Measurements from ENCODE around the gene MAP3K2. TPM values are rescaled to one million over a fixed set of nuclear protein-coding genes. Genes with fewer than 3 reads are reported as not detected.
A peak's percentile ranks its signal among the peaks of the same experiment; 100 is the strongest.

MAP3K2 gene
- total and polyA plus RNA-seq, 11 donors, result 4.0 to 37.6 (median 22.1) TPM

DNA sequence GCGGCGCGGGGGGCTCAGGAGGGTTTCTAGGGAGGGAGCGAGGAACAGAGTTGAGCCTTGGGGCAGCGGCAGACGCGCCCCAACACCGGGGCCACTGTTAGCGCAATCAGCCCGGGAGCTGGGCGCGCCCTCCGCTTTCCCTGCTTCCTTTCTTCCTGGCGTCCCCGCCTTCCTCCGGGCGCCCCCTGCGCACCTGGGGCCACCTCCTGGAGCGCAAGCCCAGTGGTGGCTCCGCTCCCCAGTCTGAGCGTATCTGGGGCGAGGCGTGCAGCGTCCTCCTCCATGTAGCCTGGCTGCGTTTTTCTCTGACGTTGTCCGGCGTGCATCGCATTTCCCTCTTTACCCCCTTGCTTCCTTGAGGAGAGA is 35.7 kb upstream of the MAP3K2 start:
- 2 to 3% (median 2%) methylated on average over 23 to 29 of the region's 29 CpGs for WGBS, 4 donors
- peak in 1 of 4 donors; percentile 47 for ATAC-seq

DNA sequence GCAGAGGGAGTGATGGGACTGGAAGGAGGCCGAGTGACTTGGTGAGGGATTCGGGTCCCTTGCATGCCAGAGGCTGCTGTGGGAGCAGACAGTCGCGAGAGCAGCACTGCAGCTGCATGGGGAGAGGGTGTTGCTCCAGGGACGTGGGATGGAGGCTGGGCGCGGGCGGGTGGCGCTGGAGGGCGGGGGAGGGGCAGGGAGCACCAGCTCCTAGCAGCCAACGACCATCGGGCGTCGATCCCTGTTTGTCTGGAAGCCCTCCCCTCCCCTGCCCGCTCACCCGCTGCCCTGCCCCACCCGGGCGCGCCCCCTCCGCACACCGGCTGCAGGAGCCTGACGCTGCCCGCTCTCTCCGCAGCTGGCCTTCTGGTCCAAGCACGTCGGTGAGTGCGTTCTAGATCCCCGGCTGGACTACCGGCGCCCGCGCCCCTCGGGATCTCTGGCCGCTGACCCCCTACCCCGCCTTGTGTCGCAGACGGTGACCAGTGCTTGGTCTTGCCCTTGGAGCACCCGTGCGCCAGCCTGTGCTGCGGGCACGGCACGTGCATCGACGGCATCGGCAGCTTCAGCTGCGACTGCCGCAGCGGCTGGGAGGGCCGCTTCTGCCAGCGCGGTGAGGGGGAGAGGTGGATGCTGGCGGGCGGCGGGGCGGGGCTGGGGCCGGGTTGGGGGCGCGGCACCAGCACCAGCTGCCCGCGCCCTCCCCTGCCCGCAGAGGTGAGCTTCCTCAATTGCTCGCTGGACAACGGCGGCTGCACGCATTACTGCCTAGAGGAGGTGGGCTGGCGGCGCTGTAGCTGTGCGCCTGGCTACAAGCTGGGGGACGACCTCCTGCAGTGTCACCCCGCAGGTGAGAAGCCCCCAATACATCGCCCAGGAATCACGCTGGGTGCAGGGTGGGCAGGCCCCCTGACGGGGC is 35.0 kb upstream of the MAP3K2 start:
- intact Hi-C loops (cut with DNase I), result loop anchor here in 1 of 10 donors (5.0 kb wide), 1 partner anchor 101 kb away; no protein-coding TSS in a partner anchor
- H3K36me3 ChIP-seq, result no peaks in the 10 kb centered on the region
- H3K4me3 ChIP-seq, result peak overlapping the region in 9 of 12 donors; percentile 9 to 42 (median 29)
- H3K27me3 ChIP-seq, result peaks cover 11 to 37% (median 27%) of the 10 kb centered on the region in 9 donors
- WGBS, 4 donors, result 2 to 9% (median 5%) methylated on average over 26 to 73 of the region's 73 CpGs
- no peak for TF ChIP-seq POLR2A (IDR thresholded peaks at IDR 0.05)
- TF ChIP-seq, protein P1, sequence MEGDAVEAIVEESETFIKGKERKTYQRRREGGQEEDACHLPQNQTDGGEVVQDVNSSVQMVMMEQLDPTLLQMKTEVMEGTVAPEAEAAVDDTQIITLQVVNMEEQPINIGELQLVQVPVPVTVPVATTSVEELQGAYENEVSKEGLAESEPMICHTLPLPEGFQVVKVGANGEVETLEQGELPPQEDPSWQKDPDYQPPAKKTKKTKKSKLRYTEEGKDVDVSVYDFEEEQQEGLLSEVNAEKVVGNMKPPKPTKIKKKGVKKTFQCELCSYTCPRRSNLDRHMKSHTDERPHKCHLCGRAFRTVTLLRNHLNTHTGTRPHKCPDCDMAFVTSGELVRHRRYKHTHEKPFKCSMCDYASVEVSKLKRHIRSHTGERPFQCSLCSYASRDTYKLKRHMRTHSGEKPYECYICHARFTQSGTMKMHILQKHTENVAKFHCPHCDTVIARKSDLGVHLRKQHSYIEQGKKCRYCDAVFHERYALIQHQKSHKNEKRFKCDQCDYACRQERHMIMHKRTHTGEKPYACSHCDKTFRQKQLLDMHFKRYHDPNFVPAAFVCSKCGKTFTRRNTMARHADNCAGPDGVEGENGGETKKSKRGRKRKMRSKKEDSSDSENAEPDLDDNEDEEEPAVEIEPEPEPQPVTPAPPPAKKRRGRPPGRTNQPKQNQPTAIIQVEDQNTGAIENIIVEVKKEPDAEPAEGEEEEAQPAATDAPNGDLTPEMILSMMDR (IDR thresholded peaks at IDR 0.05), result no peak
- peaks cover 0 to 17% (median 8%) of the 10 kb centered on the region in 12 donors for H3K4me1 ChIP-seq
- ATAC-seq (peak in 1 of 4 donors; percentile 27), DNase-seq (no peak)
- no peak overlapping the region for H3K27ac ChIP-seq
- no peaks in the 10 kb centered on the region for H3K9me3 ChIP-seq

More for the DNA sequence above, 35.7 kb upstream of the MAP3K2 start:
- intact Hi-C loops (cut with DNase I), result loop anchor here in 1 of 10 donors (5.0 kb wide), 1 partner anchor 101 kb away; no protein-coding TSS in a partner anchor
- H3K4me1 ChIP-seq, result peaks cover 0 to 17% (median 8%) of the 10 kb centered on the region in 12 donors
- no peak for TF ChIP-seq POLR2A (IDR thresholded peaks at IDR 0.05)
- TF ChIP-seq, protein P1 (IDR thresholded peaks at IDR 0.05), result no peak
- H3K36me3 ChIP-seq, result no peaks in the 10 kb centered on the region
- no peak for DNase-seq
- peaks cover 11 to 37% (median 27%) of the 10 kb centered on the region in 9 donors for H3K27me3 ChIP-seq
- peak overlapping the region in 9 of 12 donors; percentile 9 to 42 (median 29) for H3K4me3 ChIP-seq
- no peak overlapping the region for H3K27ac ChIP-seq
- H3K9me3 ChIP-seq, result no peaks in the 10 kb centered on the region

DNA sequence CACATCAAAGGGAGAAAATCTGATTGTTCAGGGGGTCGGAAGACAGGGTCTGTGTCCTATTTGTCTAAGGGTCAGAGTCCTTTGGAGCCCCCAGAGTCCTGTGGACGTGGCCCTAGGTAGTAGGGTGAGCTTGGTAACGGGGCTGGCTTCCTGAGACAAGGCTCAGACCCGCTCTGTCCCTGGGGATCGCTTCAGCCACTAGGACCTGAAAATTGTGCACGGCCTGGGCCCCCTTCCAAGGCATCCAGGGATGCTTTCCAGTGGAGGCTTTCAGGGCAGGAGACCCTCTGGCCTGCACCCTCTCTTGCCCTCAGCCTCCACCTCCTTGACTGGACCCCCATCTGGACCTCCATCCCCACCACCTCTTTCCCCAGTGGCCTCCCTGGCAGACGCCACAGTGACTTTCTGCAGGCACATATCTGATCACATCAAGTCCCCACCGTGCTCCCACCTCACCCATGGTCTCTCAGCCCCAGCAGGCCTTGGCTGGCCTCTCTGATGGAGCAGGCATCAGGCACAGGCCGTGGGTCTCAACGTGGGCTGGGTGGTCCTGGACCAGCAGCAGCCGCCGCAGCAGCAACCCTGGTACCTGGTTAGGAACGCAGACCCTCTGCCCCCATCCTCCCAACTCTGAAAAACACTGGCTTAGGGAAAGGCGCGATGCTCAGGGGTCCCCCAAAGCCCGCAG is 34.2 kb upstream of the MAP3K2 start:
- Histone ChIP-seq H3K27ac (no peak overlapping the region), H3K27me3 (peaks cover 11 to 38% (median 27%) of the 10 kb centered on the region in 9 donors), H3K36me3 (no peaks in the 10 kb centered on the region), H3K4me3 (no peak overlapping the region), H3K4me1 (peaks cover 0 to 17% (median 8%) of the 10 kb centered on the region in 12 donors), H3K9me3 (no peaks in the 10 kb centered on the region)
- WGBS, 4 donors, result 57 to 71% (median 63%) methylated on average over 6 to 16 of the region's 16 CpGs
- TF ChIP-seq, protein P1 (IDR thresholded peaks at IDR 0.05), result no peak
- no peak for TF ChIP-seq POLR2A (IDR thresholded peaks at IDR 0.05)
- intact Hi-C loops (cut with DNase I), result loop anchor here in 1 of 10 donors (5.0 kb wide), 1 partner anchor 100 kb away; no protein-coding TSS in a partner anchor
- DNase-seq (no peak), ATAC-seq (no peak)
